T-helper 1 cell treated with Interleukin-12 subunit alpha and Interleukin-12 subunit beta and Interleukin-4 antibody, amounts not matched to agents 30 μg/mL and 1 μg/mL, for 36 hours (primary cell): ENCODE data around the gene PDLIM5.

ENCODE experiments used
- H3K27ac Mint-ChIP-seq: one replicate; pipeline ENCODE4 v1.8.0; 2021; ENCODE audit warnings: mild to moderate bottlenecking, mixed read lengths
- H3K27me3 Mint-ChIP-seq: one replicate; pipeline ENCODE4 v1.8.0; 2021; ENCODE audit warnings: low read depth, mixed read lengths
- H3K36me3 Mint-ChIP-seq: one replicate; pipeline ENCODE4 v1.8.0; 2021; ENCODE audit warnings: low read depth, mixed read lengths
- H3K4me1 Mint-ChIP-seq: one replicate; pipeline ENCODE4 v1.8.0; 2021; ENCODE audit warnings: low read depth, mixed read lengths
- H3K4me3 Mint-ChIP-seq: one replicate; pipeline ENCODE4 v1.8.0; 2021; ENCODE audit warnings: mild to moderate bottlenecking, moderate library complexity, mixed read lengths
- H3K9me3 Mint-ChIP-seq: one replicate; pipeline ENCODE4 v1.8.0; 2021; ENCODE audit warnings: mixed read lengths

PDLIM5 gene

GRCh38 chr4:94414907-94415306, 36.8 kb upstream of the PDLIM5 start:
- Mint-ChIP-seq H3K36me3 (no peaks in the 10 kb centered on the region), H3K27me3 (peaks cover 28% of the 10 kb centered on the region), H3K4me3 (no peak overlapping the region), H3K9me3 (no peaks in the 10 kb centered on the region), H3K4me1 (no peaks in the 10 kb centered on the region), H3K27ac (no peak overlapping the region)

- Mint-ChIP-seq H3K27ac (no peak overlapping the region), H3K27me3 (peaks cover 27% of the 10 kb centered on the region), H3K9me3 (no peaks in the 10 kb centered on the region), H3K4me3 (no peak overlapping the region), H3K4me1 (no peaks in the 10 kb centered on the region), H3K36me3 (no peaks in the 10 kb centered on the region)
These were observed 36.3 kb upstream of the PDLIM5 start for GRCh38 chr4:94415448-94415847.

DNA sequence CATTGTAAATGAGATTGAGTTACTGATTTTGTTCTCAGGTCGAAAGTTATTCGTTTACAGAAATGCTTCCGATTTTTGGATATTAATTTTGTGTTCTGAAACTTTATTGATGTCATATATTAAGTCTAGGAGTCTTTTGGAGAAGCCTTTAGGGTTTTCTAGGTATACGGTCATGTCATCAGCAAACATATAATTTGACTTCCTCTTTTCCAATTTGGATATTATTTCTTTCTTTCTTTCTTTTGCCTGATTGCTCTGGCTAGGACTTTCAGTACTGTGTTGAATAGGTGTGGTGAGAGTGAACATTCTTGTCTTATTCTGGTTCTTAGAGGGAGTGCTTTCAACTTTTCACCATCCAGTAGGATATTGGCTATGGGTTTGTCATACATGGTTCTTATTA, 35.4 kb upstream of the PDLIM5 start:
- Mint-ChIP-seq H3K27me3 (peaks cover 23% of the 10 kb centered on the region), H3K4me3 (no peak overlapping the region), H3K9me3 (no peaks in the 10 kb centered on the region), H3K36me3 (no peaks in the 10 kb centered on the region), H3K4me1 (no peaks in the 10 kb centered on the region), H3K27ac (no peak overlapping the region)

GRCh38 chr4:94416981-94417380, 34.8 kb upstream of the PDLIM5 start:
- peaks cover 23% of the 10 kb centered on the region for H3K27me3 Mint-ChIP-seq
- H3K9me3 Mint-ChIP-seq = no peaks in the 10 kb centered on the region
- H3K4me3 Mint-ChIP-seq = no peak overlapping the region
- H3K4me1 Mint-ChIP-seq = no peaks in the 10 kb centered on the region
- H3K27ac Mint-ChIP-seq = no peak overlapping the region
- no peaks in the 10 kb centered on the region for H3K36me3 Mint-ChIP-seq

- Mint-ChIP-seq H3K4me3 (no peak overlapping the region), H3K27ac (no peak overlapping the region), H3K4me1 (no peaks in the 10 kb centered on the region), H3K9me3 (peaks cover 8% of the 10 kb centered on the region), H3K27me3 (peaks cover 13% of the 10 kb centered on the region), H3K36me3 (no peaks in the 10 kb centered on the region)
These were observed 32.2 kb upstream of the PDLIM5 start for GRCh38 chr4:94419549-94419948.

DNA sequence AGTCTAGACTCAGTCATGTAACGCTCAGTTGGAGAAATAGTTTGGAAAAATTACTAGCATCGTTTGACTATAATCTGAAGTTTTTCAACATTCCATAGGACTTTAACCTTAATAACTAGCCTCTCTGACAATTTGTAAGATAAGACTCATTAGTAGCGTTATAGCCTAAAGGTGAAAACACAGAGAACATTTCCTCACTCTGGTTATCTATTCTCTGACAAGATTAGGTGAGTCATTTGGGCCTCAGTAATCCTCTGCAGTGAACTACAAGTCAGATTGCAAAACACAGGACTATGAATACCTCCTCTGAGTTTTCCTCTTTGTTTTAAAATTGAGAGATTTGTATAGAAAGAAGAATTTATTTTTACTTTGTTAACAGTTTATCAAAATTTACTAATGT, 31.8 kb upstream of the PDLIM5 start:
- no peak overlapping the region for H3K27ac Mint-ChIP-seq
- H3K4me1 Mint-ChIP-seq = no peaks in the 10 kb centered on the region
- no peak overlapping the region for H3K4me3 Mint-ChIP-seq
- peaks cover 12% of the 10 kb centered on the region for H3K9me3 Mint-ChIP-seq
- peaks cover 13% of the 10 kb centered on the region for H3K27me3 Mint-ChIP-seq
- H3K36me3 Mint-ChIP-seq = no peaks in the 10 kb centered on the region

- no peaks in the 10 kb centered on the region for H3K36me3 Mint-ChIP-seq
- H3K27ac Mint-ChIP-seq = no peak overlapping the region
- peaks cover 12% of the 10 kb centered on the region for H3K9me3 Mint-ChIP-seq
- no peaks in the 10 kb centered on the region for H3K4me1 Mint-ChIP-seq
- no peak overlapping the region for H3K4me3 Mint-ChIP-seq
- peaks cover 13% of the 10 kb centered on the region for H3K27me3 Mint-ChIP-seq
These were observed 31.4 kb upstream of the PDLIM5 start for GRCh38 chr4:94420356-94420755.

DNA sequence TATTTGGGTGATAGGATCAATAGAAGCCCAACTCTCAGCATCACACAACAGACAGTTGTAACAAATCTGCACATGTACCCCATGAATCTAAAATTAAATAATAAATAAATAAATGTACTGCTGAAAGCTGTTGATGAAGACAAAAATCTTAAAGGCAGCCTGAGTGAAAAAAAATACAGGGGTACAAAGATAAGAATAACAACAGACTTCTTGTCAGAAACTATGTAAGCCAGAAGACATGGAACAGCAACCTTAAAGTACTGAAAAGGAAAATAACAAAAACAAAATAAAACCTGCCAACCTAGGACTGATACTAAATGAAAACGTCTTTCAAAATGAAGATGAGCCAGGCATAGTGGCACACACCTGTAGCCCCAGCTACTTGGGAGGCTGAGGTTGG, 25.0 kb upstream of the PDLIM5 start:
- Mint-ChIP-seq H3K4me1 (no peaks in the 10 kb centered on the region), H3K27ac (no peak overlapping the region), H3K9me3 (peaks cover 16% of the 10 kb centered on the region), H3K36me3 (no peaks in the 10 kb centered on the region), H3K4me3 (no peak overlapping the region), H3K27me3 (peaks cover 4% of the 10 kb centered on the region)

DNA sequence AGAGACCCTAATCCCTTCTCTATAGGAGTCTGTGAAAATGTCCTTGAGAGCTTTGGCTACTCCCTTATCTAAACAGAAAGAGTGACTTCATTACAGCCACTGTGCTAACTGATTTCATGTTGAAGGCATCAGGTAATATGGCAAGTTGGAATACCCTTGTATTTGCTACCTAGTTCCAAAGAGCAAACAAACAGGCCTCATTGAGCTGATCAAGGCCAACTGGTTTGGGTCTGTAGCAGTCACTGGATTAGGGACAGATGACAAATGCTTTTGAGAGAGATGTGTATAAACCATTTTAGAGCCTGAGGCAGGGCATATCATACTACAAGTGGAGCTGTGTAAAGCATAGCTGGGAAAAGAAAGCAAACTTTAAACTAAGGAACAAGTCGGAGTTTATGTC, 22.9 kb upstream of the PDLIM5 start:
- Mint-ChIP-seq H3K9me3 (peaks cover 12% of the 10 kb centered on the region), H3K36me3 (no peaks in the 10 kb centered on the region), H3K27me3 (peaks cover 4% of the 10 kb centered on the region), H3K4me1 (no peaks in the 10 kb centered on the region), H3K4me3 (no peak overlapping the region), H3K27ac (no peak overlapping the region)

GRCh38 chr4:94430406-94430805, 21.3 kb upstream of the PDLIM5 start:
- Mint-ChIP-seq H3K27ac (no peak overlapping the region), H3K9me3 (peaks cover 4% of the 10 kb centered on the region), H3K36me3 (no peaks in the 10 kb centered on the region), H3K4me3 (no peak overlapping the region), H3K4me1 (no peaks in the 10 kb centered on the region), H3K27me3 (no peaks in the 10 kb centered on the region)

DNA sequence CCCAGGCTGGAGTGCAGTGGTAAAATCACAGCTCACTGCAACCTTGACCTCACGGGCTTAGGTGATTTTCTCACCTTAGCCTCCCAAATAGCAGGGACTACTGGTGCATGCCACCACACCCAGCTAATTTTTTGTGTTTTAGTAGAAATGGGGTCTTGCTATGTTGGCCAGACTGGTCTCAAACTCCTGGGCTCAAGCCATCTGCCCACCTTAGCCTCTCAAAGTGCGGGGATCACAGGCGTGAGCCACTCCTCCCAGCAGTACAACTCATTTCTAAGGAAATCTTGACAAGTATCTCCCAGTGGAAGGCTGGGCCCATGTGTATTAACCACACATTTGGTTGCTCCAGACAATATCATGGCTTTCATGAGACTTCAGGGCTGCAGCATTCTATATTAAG, 20.4 kb upstream of the PDLIM5 start:
- Mint-ChIP-seq H3K9me3 (peaks cover 3% of the 10 kb centered on the region), H3K27ac (no peak overlapping the region), H3K4me1 (no peaks in the 10 kb centered on the region), H3K27me3 (no peaks in the 10 kb centered on the region), H3K4me3 (no peak overlapping the region), H3K36me3 (no peaks in the 10 kb centered on the region)

DNA sequence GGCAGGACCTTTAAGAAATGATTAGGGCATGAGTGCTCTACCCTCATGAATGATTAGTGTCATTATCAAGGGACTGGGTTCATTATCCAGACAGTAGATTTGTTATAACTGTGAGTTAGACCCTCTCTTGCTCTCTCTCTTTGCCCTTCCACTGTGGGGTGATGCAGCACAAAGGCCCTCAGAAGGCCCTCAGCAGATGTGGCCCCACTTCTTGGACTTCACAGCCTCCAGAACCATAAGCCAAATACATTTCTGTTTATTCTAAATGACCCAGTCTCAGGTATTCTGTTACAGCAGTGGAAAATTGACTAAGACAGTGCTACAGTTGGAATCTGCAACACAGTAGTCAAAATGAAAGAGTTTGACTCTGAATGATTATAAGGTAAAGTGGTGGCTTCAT, 17.2 kb upstream of the PDLIM5 start:
- H3K4me3 Mint-ChIP-seq = no peak overlapping the region
- H3K36me3 Mint-ChIP-seq = no peaks in the 10 kb centered on the region
- H3K9me3 Mint-ChIP-seq = no peaks in the 10 kb centered on the region
- H3K27ac Mint-ChIP-seq = no peak overlapping the region
- no peaks in the 10 kb centered on the region for H3K4me1 Mint-ChIP-seq
- H3K27me3 Mint-ChIP-seq = no peaks in the 10 kb centered on the region

- no peaks in the 10 kb centered on the region for H3K27me3 Mint-ChIP-seq
These were observed 15.9 kb upstream of the PDLIM5 start for GRCh38 chr4:94435874-94436273.

GRCh38 chr4:94436512-94436911, 15.2 kb upstream of the PDLIM5 start:
- H3K27ac Mint-ChIP-seq = no peak overlapping the region
- H3K36me3 Mint-ChIP-seq = no peaks in the 10 kb centered on the region
- no peaks in the 10 kb centered on the region for H3K9me3 Mint-ChIP-seq
- no peak overlapping the region for H3K4me3 Mint-ChIP-seq
- H3K4me1 Mint-ChIP-seq = no peaks in the 10 kb centered on the region
- no peaks in the 10 kb centered on the region for H3K27me3 Mint-ChIP-seq

More at GRCh38 chr4:94435874-94436273, 15.9 kb upstream of the PDLIM5 start:
- no peaks in the 10 kb centered on the region for H3K36me3 Mint-ChIP-seq
- H3K9me3 Mint-ChIP-seq = no peaks in the 10 kb centered on the region
- no peak overlapping the region for H3K27ac Mint-ChIP-seq
- no peak overlapping the region for H3K4me3 Mint-ChIP-seq
- no peaks in the 10 kb centered on the region for H3K4me1 Mint-ChIP-seq

DNA sequence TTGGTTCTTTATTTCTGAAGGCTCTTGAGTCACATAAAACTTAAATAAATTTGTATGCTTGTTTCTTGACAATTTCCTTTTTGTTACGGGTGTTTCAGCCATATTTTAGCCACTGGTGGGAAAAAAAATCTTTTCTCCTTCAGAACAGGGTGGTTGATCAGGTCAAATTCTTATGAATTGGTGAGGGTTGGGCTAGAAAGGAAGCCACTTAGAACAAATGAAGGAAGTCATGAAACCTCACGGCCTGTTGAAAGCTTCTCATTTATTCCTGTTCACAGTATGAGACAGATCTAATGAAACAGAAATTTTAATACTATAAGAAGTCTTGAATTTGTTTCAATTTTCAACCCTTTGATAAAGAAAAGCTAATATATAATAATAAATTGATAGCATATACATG, 12.1 kb upstream of the PDLIM5 start:
- Mint-ChIP-seq H3K36me3 (no peaks in the 10 kb centered on the region), H3K27ac (no peak overlapping the region), H3K27me3 (no peaks in the 10 kb centered on the region), H3K4me1 (no peaks in the 10 kb centered on the region), H3K9me3 (no peaks in the 10 kb centered on the region), H3K4me3 (no peak overlapping the region)

- Mint-ChIP-seq H3K9me3 (no peaks in the 10 kb centered on the region), H3K27me3 (peaks cover 4% of the 10 kb centered on the region), H3K4me3 (no peak overlapping the region), H3K27ac (no peak overlapping the region), H3K4me1 (no peaks in the 10 kb centered on the region), H3K36me3 (no peaks in the 10 kb centered on the region)
These were observed 9.9 kb upstream of the PDLIM5 start for GRCh38 chr4:94441838-94442237.
